CD4-positive, alpha-beta T cell treated with Interleukin-2 at 100 ng/mL for 4 hours (primary cell): Measurements from ENCODE around the gene ANTKMT.

ENCODE experiments used
- DNase-seq: peaks from one replicate; pipeline ENCODE4 v3.0.0-alpha.2; 2020; ENCODE audit warnings: low spot score

ANTKMT gene

DNA sequence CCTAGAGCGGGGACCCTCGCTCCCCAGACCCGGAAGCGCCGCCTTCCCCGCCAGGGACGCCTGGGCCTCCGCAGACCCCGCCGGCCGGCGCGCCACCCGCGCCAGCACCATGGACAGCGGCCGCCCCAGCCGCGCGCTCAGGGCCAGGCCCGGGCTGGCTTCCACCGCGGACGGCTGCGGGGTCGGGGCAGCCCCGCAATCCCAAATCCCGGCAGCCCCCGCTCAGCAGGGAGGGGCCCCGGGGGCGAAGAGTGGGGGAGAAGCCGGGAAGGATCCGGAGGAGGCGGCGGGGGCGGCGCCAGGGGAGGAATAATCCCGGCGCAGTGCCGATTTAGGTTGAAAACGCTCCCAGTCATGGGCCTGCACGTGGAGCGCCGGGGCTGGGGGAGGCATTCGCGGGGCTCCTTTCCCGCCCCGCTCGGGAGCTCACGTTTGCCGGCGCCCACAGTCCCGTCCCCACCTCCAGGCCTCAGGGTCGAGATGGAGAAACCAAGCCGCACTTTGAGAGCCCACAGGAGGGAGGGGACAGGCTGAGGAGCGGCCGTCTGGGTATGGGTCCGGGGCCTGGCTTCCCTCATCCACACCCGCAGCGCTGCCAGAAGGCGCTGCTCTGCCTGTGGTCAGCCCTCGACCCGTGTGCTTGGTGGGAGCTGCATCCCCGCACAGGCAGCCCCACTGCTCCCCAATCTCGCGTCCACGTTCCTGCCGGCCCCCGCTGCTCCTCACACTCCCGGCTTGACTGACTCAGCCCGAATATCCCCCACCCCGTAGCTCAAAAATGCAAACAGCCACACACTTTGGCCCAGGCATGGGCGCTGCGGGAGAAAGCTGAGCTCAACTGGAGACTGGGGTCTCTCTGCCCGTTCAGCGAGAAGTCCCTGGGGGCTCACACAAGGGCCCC, 20.0 kb upstream of the ANTKMT start:
- peak; percentile 52 for DNase-seq

DNA sequence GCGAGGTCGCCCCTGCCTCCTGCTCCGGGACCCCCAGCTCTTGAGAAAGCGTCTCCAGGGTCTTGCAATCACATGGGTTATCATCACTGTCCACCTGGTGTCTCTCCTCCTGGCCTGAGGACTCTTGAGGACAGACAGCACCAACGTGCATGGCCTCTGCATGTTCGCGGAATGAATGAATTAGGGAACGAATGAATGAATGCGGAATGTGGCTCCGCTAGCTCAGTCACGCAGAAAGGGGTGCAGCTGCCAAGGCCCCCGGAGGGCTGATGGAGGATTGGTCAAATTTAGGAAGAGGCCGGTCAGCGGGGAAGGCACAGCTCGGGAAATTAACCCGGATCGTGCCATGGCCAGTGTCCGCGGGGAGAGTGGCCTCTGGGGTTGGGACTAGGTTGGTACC, 18.6 kb upstream of the ANTKMT start:
- DNase-seq = no peak

DNA sequence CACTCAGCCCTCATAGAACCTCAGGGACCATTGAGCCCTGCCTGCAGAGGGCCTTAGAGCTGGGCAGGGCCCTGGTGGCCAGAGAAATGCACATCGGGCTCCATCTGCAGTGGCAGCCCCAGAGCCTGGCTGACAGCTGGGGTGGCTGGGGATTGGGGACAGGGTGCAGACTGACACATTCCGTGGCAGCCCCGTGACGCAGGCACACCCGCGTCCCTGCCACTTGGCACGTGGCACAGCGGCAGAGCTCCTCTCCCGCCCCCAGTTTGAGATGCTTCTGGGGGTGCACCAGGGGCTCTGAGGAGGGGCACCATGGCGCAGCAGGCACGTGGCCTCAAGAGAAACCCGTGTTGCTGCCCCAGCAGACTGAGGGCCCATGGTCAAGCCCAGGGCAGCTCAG, 17.5 kb upstream of the ANTKMT start:
- no peak for DNase-seq

DNA sequence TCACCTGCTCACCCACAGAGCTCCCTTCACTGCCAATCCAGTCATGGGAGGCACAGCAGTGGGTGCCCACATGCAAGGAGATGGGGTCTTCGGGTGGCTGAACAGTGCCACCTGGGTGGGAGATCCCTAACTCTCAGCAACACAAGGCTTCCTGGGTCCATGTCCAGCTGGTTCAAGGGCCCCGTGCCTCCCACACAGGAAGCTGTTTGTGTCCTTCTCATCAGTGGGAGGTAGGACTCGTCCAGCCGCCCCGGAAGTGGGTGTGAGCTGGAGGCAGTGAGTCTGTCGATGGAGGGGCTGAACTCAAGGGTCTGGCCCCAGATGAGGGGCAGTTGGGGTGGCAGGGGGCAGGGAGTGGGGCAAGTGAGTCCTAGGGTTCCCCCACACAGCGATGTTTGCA, 16.9 kb upstream of the ANTKMT start:
- no peak for DNase-seq

DNA sequence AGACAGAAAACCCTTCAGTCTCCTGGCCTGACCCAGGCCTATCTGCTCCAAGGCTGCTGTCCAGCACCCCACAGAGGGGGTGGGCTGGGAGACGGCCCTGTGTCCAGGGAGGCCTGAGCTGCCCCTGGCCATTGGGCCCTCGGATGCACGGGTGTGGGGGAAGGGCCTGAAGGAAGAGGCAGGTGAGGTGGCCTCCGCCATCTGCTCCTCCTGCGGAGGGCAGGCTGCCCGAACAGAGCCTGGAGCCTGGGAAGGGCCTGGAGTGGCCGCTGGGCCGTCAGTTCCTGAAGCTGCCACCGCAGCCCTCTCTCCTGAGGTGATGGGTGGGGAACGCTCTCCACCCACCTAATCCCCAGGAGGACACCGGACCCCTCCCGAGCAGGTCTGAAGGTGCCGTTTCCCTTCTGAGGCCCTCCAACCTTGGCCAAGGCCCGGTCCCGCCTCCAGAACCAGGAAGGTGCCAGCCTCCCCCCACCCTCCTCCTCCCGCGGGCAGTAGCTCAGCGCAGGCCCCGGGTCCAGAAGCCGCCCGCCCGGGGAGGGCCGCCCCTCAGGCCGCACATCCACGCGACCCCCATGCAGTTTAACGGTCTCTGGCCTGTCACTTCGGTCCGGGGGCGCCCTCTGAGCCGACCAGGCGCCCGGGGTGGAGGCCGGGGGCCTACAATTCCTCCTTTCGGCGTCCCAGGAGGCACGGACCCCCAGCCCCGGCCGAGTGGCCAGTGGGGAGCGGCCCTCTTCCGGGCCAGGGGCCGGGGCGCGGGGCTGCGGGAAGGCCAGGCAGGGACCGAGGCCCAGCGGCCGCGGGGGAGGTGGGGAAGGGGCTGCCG, 16.2 kb upstream of the ANTKMT start:
- no peak for DNase-seq

DNA sequence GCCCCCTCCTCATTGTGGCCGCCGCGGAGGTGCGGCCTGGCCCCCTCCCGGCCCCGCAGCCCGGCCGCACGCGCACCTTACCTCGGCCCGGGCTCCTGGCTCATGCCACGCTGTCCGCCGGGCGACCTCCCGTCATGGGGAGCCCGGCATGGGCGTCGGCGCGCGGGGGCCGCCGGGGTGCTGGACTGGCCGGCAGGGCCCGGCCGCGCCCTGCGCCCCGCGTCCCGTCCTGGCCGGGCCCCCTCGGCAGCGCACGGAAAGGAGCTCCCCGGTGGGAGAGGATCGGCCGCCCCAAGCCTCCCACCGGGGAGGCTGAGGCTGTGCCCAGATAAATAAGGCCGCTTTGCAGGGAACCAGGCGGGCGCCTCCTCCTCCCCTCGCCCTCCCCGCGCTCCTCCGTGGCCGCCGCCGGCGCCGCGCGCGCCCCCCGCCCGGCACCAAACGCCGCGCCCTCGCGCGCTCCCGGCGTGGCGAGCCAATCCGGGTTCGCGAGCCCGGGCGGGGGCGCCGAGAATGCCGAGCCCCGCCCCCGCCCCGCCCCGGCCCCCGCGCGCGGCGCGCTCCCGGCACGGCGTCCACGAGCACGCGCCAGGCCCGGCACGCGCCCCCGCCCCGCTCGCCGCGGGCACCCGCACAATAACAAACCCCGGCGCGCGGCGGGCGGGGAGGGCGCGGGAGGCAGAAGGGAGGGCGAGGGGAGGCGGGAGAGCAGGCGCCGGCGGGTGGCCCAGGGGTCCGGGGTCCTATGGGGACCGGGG, 15.3 kb upstream of the ANTKMT start, which contains the start of gene FBXL16:
Gene FBXL16, minus strand, starts transcription at position 371 of the 758 bp plus-strand sequence. CDS start 8,396 bp downstream, outside the sequence.
- DNase-seq = no peak

DNA sequence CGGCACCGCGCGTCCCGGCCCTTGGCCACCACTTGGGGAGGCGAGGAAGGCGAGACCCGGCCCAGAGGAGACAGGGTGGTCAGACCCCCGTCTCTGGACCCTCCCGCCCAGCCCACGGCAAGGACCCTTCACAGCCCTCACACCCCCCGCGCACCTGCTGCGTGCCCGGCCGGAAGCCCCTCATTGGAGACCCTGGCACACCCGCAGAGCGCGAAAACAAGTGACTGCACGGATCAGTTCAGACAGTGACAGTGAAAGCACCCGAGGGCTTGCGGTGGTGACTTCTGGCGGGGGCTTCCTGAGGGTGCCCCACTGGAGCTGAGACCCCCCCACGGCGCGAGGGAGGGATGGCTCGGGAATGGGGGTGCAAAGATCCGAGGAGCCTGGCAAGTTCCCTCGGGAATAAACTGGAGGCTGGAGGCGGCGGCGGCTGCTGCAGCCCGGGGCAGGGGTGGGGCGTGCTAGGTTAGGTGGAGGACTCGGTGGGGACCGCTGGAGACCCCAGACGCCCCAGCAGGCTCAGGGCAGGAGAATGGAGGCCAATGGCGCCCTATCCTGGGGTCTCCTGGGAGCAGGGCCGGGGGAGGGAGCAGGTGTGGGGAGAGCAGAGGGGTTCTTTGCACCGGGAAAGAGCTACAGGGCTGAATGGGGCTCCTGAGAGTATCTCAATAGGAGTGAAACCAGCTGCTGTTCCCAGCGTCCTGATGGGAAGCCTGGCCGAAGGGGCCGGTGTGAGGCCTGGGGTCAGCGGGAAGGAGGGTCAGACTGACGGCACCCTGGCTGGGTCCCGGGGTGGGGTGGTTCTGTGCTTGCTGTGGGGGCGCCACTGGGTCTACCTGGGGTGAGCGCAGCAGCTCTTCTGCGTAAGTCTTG, 14.5 kb upstream of the ANTKMT start:
- DNase-seq = no peak

DNA sequence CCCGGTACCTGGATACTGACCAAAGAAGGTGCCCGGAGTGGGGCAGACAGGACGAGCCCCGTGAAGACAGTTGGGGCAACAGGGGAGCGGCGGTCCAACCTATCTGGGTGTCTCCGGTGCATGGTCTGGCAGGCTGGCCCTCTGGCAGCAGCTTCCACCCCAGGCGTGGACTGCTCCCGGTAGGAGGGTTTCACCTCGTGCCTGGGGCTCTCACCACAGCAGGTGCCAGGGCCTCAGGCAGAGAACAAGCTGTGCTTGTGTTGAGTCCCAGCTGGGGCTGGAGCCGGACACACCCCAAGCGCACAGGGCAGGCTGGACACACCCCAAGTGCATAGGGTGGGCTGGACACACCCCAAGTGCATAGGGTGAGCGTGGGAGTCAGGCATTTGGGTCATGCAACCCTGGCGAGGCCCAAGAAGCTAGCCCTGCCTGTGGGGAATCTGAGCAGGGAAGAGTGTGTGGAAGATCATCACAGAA, 13.8 kb upstream of the ANTKMT start:
- DNase-seq = no peak

DNA sequence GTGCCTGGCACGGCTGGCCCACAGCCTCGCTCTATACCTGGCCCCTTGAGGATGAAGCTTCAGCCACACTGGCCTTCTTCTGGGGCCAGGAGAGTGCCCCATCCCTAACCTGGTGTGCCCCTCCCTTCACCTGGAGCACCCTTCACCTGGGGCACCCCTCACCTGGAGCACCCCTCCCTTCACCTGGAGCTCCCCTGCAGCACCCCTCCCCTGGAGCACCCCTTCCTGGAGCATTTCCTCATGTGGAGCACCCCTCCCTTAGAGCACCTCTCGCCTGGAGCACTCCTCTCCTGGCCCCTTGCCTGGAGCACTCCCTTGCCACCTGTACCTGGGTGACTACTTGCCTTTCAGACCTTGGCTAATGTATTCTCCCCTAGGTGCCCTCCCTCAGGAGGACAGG, 12.9 kb upstream of the ANTKMT start:
- no peak for DNase-seq

DNA sequence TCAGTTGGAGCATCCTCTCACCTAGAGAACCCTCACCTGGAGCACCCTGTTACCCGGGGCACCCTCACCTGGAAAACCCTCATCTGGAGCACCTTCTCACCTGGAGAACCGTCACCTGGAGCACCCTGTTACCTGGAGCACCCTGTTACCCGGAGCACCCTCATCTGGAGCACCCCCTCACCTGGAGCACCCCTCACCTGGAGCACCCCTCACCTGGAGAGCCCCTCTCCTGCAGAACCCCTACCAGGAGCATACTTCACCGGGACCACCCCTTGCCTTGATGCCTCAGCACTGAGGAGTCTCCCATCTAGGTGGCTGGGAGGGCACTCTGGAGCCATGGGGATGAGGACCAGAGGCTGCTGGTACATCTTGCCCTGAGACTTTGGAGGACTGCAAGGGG, 12.0 kb upstream of the ANTKMT start:
- no peak for DNase-seq

DNA sequence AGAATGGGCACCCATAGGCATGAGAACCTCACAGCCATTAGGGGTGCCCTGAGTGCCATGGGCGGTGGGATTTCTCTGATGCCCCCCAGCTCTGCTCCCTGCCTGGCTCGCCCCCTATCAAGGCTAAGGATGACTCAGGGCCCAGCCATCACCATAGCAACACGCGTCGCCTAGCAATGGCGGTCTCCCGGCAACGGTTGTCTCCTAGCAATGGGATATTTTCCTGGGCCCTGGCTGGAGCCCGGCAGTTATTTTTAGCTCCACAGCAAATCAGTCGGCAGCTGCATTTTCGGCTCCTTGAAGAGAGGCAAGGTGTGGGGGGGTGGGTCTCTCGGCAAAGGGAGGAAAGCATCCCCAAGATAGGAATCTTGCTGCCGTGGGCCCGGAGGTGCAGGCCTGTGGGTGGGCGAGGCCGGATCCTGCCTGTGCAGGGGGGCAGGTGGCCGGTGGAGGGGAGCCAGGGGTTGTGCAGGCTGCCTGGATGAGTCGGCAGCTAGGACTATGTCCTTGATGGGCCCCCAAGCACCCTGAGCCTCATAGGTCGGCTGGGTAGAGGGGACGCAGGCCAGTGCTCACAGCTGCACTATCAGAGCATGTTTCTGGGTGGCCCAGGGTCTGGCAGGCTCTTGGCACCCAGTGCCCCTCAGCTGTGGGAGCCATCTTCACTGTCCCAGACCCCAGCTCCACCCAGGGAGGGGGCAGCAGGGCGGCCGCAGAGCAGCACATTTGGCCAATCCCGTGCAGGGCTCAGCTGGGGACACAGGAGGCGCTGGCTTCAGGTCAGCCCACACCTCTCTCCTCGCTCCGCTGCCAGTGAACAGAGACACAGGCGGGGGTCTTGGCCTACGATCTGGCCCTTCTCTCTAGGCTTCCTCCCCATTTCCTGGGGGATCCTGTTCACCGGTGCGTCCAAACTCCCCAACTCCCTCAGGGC, 11.1 kb upstream of the ANTKMT start:
- no peak for DNase-seq

DNA sequence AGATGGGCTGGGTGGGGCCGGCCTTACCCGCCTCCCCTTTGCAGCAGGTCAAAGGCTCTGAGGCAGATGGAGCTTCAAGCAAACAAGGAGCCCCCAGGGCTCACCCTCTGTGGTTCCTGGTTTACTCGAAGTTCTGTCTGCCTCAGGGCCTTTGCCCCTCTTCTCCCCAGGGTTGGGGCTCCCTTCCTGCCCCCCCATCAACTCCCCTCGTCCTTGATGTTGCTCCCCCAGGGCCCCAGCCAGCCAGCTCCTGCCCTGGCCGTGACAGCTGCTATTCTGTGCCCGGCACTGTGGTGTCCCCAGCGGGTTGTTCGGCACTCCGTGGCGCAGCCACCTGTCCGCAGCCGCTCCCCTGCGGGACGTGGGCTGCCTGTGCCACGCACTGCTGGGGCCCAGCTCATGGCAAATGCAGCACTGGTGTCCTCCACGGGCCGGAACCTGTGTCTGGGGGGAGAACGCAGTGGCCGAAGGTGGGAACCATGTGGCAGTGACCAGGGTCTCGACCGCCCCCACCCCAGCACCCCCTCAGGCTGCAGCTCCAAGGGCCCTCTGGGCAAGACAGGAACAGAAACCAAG, 10.4 kb upstream of the ANTKMT start:
- no peak for DNase-seq

DNA sequence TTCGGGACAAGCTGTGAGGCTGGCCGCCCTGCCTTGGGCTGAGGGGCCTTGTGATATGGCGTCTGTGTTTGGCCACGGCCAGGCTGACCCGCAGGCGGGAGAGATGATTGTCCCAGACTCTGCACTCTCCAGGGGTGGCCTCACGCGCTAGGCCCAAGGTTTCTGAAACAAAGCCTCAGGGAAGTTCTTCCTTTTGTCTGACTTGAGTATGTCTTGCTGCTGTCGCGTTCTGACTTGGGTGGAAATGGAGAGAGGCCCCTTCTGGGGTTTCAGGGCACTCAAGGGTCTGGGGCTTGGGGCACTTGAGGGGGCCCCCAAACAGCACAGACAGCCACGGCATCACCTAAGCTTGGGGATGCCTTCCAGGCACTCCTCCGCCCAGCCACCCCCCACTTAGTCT, 9.9 kb upstream of the ANTKMT start:
- DNase-seq = no peak

DNA sequence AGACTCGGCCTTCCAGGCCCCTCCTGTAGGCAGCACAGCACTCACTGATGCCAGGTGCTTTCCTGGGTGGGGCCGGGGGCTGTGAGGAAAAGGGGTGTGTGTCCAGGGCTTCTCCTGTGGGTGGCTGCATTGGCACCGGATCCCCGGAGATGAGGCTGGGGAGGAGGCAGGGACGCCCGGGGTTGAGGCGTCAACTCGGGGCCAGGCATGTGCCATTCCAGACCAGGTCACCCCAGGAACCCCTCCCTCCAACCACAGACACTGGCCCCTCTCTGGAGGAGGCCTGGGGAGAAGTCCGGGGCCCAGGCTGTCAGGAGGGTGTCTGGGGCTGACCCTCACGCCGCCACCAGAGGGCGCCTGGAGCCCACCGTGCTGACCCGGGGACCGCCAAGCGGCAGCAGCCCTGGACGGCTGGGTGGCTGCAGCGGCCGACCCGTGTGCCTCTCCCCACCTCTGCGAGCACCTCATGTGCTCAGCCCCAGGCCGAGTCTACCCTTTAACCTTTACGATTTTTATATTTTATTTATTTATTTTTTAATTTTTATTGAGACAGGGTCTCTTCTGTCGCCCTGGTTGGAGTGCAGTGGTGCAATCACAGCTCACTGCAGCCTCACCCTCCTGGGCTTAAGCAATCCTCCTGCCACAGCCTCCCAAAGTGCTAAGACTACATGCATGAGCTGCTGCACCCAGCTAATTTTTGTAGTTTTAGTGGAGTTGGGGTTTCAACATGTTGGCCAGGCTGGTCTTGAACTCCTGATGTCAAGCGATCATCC, 9.2 kb upstream of the ANTKMT start:
- peak; percentile 81 for DNase-seq

DNA sequence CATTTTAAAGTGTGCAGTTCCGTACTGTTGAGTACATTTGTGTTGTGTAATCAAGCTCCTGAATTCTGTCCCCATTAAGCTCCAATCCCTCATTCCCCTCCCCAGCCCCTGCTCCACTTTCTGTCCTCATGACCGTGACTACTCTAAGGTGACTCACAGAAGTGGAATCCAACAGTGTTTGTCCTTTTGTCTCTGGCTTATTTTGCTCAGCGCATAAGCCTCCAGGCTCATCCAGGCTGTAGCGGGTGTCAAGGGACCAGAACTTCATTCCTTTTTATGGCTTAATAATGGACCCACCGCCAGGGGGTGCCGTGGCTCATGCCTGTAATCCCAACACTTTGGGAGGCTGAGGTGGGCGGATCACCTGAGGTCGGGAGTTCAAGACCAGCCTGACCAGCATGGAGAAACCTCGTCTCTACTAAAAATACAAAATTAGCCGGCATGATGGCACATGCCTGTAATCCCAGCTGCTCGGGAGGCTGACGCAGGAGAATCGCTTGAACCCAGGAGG, 8.2 kb upstream of the ANTKMT start:
- DNase-seq = peak; percentile 45

DNA sequence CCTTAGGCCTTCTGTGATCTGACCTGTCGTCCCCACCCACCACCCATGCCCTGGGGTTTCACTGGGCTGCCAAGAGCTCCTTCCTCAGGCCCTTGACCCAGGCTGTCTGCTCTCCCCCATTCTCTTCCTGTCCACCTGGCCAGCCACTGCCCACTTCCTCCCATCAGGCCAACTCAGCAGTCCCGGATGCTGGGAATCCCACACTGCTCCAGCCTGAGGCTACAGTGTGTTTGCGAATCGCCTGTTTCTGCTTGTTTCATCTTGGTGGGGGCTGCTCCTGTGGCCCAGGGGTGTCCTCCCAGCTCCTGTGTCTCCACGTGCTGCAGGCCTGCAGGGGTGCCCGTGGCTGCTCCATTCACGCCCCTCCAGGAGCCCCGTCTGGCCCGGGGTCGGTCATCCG, 6.9 kb upstream of the ANTKMT start:
- no peak for DNase-seq

DNA sequence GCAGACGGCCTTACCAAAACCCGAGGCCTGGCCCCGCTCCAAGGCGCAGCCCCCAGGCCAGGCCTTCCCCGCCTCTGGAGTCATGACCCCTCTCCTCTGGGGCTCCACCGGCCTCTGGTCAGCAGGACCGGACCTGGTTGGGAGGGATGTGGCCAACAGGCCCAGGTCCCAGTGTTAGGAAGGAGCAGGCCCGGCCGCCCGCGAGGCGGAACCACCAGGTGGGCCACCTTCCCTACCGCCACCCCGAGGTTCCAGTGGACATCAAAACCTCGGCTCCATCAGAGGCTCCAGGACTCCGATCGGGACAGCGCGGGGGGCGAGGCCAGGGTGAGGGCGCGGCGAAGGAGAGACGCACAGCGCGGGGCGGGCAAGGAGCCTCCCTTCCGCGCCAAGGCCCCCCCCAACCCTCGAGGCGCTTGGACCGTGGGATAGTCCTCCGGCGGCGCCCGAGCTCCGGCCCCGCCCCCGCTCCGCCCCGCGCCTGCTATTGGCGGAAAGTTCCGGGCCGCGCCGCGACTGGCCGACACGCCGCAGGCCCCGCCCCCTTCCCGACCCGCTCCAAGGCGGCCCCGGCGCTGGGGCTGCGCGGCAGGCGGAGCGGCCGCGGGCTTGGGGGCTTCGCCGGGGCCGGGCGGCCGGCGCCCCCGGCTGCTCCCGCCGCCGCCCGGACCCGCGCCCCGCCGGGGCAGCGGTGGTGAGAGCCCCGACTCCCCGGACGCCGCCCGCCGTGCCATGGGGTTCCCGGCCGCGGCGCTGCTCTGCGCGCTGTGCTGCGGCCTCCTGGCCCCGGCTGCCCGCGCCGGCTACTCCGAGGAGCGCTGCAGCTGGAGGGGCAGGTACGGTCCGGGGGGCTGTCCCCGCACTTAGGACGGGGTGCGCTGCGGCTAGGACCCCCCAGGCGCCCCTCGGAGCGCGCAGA, 6.1 kb upstream of the ANTKMT start, which contains the start of gene METRN:
Gene METRN, plus strand, starts transcription at position 561 of the 919 bp plus-strand sequence. Its CDS starts 172 bp downstream, at position 733.
- DNase-seq = peak; percentile 85
